ENCODE measurements around the gene DCAF8.

The DCAF8 gene

DNA sequence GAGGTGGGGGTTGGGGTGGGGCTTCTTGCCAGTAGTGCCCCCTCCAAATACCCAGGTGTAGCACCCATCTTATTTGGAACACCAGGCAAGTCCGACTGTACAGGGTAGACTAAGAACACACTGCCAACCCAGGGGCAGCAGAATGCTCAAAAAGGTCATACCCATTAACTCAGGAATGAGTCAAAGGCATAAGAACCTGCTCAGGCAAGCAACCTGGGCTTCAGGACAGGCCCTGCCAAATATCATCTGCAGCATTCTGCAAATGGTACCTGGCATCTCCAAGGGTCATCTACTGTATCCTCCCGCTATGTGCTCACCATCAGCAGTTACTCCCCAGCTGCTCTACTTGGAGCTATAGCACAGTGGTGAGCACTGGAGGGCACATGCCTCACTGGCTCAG lies 37.7 kb downstream of the DCAF8 start:
- no peak for DNase-seq

- DNase-seq, result no peak
These were observed 39.8 kb downstream of the DCAF8 start for GRCh38 chr1:160222546-160222945.

DNA sequence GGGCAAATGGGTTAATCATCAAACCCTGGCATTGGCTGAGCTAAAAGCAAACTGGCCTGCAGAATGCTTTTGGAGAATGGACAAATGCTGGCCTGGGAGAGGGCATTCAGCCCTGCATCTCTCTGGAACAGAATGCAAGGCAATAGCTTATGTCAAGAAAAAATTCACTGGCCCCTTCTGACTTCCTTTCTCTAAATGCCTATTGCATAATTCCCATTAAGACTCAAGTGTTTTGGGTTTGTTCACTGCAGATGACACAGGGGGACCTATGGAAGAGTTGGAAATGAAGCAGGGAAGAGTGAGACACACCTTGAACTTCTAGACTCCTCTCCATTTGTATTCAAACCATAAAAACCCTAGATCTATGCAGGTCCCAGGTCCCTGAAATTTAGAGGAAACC lies 41.3 kb downstream of the DCAF8 start:
- no peak for DNase-seq

DNA sequence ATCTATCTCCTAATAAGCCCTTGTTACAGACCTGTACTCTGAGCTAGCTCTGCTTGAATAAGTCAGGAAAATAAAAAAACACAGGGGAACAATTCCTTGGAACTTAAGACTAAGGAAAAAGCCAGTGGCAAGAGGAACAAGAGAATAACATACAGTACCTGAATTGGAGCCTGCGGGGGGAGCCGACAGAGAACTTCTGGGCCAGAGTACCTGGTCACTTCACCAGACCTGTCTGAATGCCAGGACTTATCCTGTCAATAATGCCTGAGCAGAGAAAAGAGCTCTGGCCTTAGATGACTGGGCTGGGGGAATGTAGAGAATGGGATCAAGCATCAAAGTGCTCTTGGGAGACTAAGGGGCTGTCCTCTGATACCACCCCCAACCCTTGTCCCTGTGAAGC lies 42.0 kb downstream of the DCAF8 start:
- no peak for DNase-seq

DNA sequence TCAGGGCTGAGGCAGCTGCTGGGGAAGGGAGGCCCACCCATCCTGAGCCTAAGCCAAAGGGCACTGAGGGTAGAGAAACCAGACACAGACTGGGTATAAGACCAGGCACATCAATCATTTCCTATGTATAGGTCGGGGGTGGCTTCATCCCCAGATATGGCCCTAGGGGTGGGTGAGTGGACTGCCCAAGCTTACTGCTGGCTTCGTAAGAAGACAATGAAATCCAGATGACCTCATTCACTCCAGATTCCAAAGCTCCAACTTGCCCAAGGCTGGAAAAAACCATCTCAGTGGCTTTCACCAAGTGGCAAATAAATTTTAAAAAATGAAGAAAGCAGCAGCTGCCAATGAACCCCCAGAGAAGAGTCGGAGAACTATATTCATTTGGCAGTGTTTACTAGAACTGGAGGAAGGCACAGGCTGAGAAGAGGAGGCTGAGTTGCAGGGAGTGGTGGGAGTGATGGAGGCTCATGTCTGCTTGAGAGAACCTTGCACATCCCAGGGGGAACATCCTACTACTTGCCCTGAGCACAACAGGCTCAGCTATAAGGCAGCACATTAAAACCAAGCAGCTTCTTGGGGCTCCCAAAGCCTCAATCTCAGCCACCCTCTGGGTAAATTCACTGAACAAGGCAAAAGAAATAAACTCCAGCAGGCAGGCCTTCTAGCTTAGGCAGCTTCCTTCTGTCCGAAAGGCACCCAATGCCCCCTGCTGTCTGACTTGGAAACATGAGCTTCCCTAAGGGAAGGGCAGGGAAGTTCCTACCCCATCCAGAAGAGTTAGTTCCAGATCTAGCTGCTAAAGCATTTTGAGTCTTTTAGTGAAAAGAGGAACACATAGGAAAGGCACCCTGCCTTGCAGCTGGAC lies 43.1 kb downstream of the DCAF8 start:
- peak; percentile 25 for DNase-seq

GRCh38 chr1:160217481-160218051 lies 44.8 kb downstream of the DCAF8 start:
- DNase-seq, result no peak

DNA sequence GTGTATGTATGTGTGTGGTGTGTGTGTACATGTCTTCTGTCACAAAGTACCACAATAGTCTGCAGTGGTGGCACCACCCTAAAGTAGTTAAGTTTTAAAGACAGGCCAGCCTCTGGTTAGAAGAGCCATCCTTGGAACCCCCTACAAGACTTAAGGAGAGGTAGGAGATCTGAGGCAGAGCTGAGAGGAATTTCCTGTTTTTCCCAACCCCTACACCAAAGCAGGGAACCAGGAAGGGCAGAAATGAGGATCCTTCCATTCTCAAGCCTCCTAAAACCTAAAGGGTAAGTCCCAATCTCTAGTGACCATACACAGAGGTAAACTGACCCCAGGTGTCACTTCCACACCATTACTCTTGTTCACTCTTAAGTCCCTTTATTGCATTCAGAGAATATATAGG lies 46.0 kb downstream of the DCAF8 start:
- DNase-seq, result no peak

GRCh38 chr1:160214481-160215140 lies 47.7 kb downstream of the DCAF8 start:
- DNase-seq, result no peak

- DNase-seq, result no peak
These were observed 51.1 kb downstream of the DCAF8 start for GRCh38 chr1:160211046-160211790.

DNA sequence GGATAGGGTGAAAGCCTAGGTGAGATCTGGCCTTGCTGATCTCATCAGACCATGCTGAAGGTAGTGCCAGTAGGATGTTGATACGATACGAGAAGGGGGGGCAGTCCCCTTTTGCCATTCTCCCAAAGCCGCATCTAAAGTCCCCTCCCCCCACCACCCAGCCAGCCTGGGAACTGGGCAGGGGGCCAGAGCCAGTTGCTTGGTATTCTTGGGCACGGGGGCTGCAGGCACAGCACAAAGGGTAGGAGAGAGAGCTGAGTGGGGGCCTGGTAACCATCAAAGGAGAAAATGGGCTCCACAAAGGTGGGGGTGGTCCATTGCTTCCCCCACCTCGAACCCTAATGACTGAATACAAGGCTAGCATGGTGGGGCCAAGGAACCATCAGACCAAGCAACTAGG lies 51.8 kb downstream of the DCAF8 start:
- no peak for DNase-seq

GRCh38 chr1:160209321-160210046 lies 52.9 kb downstream of the DCAF8 start:
- DNase-seq, result no peak

DNA sequence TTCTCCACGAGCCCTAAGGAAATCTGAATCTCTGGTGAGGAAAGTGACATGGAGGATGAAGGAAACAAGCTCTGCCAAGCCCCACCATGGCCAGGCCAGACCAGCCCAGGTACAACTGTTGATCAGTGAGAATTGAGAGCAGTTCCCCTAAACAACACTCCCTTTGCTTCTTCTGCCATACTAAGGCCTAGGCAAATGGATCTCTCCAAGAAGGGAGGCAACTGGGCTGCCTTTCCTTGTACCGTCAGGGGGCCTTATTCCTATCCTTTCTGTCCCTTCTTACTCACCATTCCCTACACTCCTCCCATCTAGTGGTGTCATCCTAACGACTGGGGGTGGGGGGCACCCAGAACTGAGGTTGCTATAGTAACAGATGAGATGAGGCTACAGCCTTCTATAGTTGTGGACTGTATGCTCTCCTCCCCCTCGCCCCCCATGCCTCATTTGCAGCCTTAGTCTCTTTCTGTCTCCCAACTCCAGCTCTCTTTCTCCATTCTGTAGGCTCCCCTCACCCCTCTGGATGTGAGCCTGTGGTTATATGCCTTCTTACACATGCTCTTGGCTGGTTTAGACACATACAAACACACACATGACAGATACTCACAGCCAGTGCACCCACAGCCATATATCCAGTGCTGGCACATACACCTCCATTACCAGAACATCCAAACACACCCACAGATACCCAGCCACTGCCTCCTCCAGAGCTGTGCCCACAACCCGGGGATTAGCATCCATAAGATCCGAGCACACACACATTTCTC lies 53.6 kb downstream of the DCAF8 start:
- DNase-seq, result no peak

DNA sequence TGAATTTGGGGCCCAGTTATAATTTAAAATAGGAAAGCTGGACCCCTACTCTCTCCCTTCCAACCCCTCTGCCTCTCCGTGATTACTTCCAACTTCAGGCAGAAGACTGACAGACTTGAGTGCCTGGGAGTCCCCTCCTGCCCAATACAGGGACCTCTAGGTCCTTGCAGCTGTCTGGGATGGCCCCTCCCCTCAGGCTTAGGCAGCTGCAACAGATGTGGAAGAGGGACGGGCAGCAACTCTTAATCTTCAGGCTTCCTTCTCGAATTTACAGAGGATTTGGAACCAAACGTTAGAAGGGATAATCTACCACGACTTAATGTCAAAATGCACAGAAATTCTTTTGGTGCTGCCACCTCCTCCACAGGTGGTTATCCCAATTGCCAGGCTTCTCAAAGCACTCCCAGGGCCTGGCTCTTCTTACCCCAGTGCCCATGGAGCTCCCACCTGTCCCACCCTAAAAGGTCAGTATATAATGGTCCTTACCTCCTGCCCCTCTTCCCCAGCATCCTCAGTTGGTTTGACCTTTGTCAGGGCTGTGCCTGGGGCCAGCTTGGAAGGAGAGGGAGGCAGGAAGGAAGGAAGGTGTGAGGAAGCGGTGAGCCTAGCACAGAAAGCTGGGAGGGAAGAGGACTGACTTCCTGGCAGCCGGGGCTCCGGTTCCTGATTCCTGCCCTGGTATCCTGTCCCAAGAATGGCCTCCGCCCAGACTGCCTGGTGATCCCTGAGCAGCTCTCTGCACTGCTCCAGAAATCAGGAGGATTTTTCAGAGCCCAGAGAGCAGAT lies 54.4 kb downstream of the DCAF8 start:
- no peak for DNase-seq

GRCh38 chr1:160207118-160207650 lies 55.2 kb downstream of the DCAF8 start:
- DNase-seq, result no peak

- DNase-seq, result peak; percentile 14
These were observed 55.8 kb downstream of the DCAF8 start for GRCh38 chr1:160206421-160207117.

- peak; percentile 13 for DNase-seq
These were observed 56.3 kb downstream of the DCAF8 start for GRCh38 chr1:160206036-160206389.

- peak; percentile 29 for DNase-seq
These were observed 56.9 kb downstream of the DCAF8 start, which contains the start of gene PEA15 for GRCh38 chr1:160205242-160206035. Gene PEA15, plus strand, starts transcription at chr1:160205384. Its CDS starts 6,161 bp downstream, at chr1:160211545.

DNA sequence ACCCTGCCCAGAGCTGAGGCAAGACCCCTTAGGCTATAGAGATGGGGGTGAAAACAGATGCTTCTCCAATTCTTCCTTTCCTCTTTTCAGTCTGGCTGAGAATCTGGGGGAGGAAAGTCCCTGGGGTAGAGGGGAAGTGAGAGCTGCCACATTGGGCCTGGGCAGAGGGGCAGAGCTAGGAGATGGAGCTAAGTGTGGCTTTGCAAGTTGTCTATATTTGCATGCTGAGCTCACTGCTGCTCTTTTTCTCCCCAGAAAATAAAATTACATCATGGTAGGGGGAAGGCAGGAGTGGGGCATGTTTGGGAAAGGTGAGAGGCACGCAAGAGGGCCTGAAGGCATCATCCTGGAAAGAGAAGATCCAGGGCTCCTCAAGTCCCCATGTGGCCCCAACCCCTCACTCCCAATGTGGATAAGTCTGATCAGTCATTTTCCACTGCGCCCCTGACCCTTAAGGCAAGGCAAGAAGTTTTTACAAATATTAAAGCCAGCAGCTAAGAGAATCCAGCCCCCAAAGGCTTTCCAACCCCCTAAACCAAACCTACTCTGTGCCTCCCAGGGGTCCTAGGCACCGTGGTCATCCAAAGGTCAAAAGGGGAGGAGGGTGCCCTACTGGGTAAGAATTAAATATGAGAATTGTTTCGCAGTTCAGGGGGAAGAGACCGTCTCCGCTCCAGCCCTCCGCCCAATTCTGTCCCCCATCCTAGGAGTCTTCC lies 57.7 kb downstream of the DCAF8 start:
- no peak for DNase-seq

Data from T1000 (cell line).